Measurements from ENCODE around the gene ANKRD39. TPM values are rescaled to one million over a fixed set of nuclear protein-coding genes. Genes with fewer than 3 reads are reported as not detected.

Gene ANKRD39
- total RNA-seq, 1 experiment from 2014 or later = 24.4 TPM

DNA sequence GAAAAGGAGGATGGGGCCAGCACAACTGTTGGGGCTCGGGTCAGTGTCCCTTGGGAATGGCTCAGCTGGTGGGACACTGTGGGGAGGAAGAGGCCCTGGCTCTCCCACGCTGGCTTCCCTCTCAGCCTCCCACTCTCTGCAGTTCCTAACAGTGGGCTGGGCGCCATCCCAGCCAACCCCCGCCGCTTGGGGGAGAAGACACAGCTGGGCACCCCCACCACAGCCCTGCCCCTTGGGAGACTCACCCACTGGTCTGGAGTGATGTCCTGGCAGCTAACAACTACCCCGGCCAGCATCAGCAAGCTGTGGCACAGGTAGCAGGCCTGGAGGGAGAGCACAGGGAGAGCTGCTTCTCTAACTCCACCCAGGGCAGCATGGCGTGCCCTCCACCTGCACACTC, 20.4 kb upstream of the ANKRD39 start:
- no peak for TF ChIP-seq TCF7L2 (IDR thresholded peaks at IDR 0.05; ENCODE audit: low read depth, low read length)
- TF ChIP-seq SIN3A (IDR thresholded peaks at IDR 0.05; ENCODE audit: borderline replicate concordance, insufficient read depth, low read depth, low read length) = no peak
- TF ChIP-seq, protein P1, sequence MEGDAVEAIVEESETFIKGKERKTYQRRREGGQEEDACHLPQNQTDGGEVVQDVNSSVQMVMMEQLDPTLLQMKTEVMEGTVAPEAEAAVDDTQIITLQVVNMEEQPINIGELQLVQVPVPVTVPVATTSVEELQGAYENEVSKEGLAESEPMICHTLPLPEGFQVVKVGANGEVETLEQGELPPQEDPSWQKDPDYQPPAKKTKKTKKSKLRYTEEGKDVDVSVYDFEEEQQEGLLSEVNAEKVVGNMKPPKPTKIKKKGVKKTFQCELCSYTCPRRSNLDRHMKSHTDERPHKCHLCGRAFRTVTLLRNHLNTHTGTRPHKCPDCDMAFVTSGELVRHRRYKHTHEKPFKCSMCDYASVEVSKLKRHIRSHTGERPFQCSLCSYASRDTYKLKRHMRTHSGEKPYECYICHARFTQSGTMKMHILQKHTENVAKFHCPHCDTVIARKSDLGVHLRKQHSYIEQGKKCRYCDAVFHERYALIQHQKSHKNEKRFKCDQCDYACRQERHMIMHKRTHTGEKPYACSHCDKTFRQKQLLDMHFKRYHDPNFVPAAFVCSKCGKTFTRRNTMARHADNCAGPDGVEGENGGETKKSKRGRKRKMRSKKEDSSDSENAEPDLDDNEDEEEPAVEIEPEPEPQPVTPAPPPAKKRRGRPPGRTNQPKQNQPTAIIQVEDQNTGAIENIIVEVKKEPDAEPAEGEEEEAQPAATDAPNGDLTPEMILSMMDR (IDR thresholded peaks at IDR 0.05) = no peak
- TF ChIP-seq, protein P2, sequence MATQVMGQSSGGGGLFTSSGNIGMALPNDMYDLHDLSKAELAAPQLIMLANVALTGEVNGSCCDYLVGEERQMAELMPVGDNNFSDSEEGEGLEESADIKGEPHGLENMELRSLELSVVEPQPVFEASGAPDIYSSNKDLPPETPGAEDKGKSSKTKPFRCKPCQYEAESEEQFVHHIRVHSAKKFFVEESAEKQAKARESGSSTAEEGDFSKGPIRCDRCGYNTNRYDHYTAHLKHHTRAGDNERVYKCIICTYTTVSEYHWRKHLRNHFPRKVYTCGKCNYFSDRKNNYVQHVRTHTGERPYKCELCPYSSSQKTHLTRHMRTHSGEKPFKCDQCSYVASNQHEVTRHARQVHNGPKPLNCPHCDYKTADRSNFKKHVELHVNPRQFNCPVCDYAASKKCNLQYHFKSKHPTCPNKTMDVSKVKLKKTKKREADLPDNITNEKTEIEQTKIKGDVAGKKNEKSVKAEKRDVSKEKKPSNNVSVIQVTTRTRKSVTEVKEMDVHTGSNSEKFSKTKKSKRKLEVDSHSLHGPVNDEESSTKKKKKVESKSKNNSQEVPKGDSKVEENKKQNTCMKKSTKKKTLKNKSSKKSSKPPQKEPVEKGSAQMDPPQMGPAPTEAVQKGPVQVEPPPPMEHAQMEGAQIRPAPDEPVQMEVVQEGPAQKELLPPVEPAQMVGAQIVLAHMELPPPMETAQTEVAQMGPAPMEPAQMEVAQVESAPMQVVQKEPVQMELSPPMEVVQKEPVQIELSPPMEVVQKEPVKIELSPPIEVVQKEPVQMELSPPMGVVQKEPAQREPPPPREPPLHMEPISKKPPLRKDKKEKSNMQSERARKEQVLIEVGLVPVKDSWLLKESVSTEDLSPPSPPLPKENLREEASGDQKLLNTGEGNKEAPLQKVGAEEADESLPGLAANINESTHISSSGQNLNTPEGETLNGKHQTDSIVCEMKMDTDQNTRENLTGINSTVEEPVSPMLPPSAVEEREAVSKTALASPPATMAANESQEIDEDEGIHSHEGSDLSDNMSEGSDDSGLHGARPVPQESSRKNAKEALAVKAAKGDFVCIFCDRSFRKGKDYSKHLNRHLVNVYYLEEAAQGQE (IDR thresholded peaks at IDR 0.05; ENCODE audit: insufficient read depth in 1 of 2, low read depth in 2 of 2, low read length in 1 of 2) = no peak
- TF ChIP-seq POLR2AphosphoS5 (IDR thresholded peaks at IDR 0.05; ENCODE audit: low read depth, low read length) = no peak
- intact Hi-C loops (cut with micrococcal nuclease; ENCODE audit: unreplicated experiment) = no loop called here
- POLR2A ChIA-PET = no interaction called here

DNA sequence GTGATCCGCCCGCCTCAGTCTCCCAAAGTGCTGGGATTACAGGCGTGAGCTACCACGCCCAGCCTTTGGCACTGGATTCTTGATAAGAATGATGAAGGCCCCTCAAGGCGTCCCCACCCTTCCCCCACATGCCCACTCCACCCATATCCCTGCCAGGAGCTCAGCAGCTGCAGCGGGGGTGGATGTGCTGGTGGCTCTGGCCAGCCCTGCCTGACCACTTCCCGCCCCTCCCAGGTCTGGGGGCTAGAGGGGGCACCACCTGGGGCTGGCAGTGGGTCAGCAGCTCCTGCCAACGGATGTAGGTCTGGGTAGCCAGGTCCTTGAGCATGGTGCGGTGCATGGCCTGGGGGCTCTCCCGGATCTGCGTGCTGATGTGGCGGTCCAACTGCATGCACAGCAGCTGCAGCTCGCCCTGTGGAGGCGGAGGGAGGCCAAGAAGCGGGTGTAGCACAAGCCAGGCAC, 19.8 kb upstream of the ANKRD39 start:
- Histone ChIP-seq H3K36me3 (ENCODE audit: control insufficient read depth, insufficient read depth, low read length) (no peaks in the 10 kb centered on the region), H3K4me1 (ENCODE audit: control insufficient read depth, insufficient read depth, low read length) (peaks cover 10% of the 10 kb centered on the region; the same call in 1 of the 2 replicates), H3K4me3 (ENCODE audit: low read depth in 2 of 2, low read length in 2 of 2) (no peak overlapping the region), H3K9me3 (ENCODE audit: control insufficient read depth, insufficient read depth, low read depth, low read length) (no peaks in the 10 kb centered on the region), H3K27me3 (ENCODE audit: control insufficient read depth, insufficient read depth, low read length) (no peaks in the 10 kb centered on the region), H3K27ac (ENCODE audit: low read length) (no peak overlapping the region)
- in situ Hi-C loops (cut with HindIII; ENCODE audit: low pct_unique_long_range_greater_than_20kb, low sequenced_read_pairs) = no loop called here
- no TSS peak for BruUV-seq (replicated peaks)
- ATAC-seq = no peak
- ChIA-PET CTCF (interaction anchor here (0.6 to 1.0 kb wide), 2 partner anchors 8 to 9 kb away, joined by 3 read pairs; no protein-coding TSS in a partner anchor), POLR2A (no interaction called here)
- TF ChIP-seq TCF7L2 (IDR thresholded peaks at IDR 0.05; ENCODE audit: low read depth, low read length) (no peak), SIN3A (IDR thresholded peaks at IDR 0.05; ENCODE audit: borderline replicate concordance, insufficient read depth, low read depth, low read length) (no peak)
- TF ChIP-seq, protein P1 (IDR thresholded peaks at IDR 0.05) = no peak
- intact Hi-C loops (cut with micrococcal nuclease; ENCODE audit: unreplicated experiment) = no loop called here
- no peak for DNase-seq (ENCODE audit: low read depth, low spot score)

More for the DNA sequence above, 20.4 kb upstream of the ANKRD39 start:
- Histone ChIP-seq H3K4me1 (ENCODE audit: control insufficient read depth, insufficient read depth, low read length) (peaks cover 9% of the 10 kb centered on the region; the same call in 1 of the 2 replicates), H3K27ac (ENCODE audit: low read length) (no peak overlapping the region), H3K4me3 (ENCODE audit: low read depth in 2 of 2, low read length in 2 of 2) (no peak overlapping the region), H3K9me3 (ENCODE audit: control insufficient read depth, insufficient read depth, low read depth, low read length) (no peaks in the 10 kb centered on the region), H3K36me3 (ENCODE audit: control insufficient read depth, insufficient read depth, low read length) (no peaks in the 10 kb centered on the region), H3K27me3 (ENCODE audit: control insufficient read depth, insufficient read depth, low read length) (no peaks in the 10 kb centered on the region)
- no peak for DNase-seq (ENCODE audit: low read depth, low spot score)
- no TSS peak for BruUV-seq (replicated peaks)
- CTCF ChIA-PET = interaction anchor here (0.6 to 1.0 kb wide), 2 partner anchors 9 to 10 kb away, joined by 3 read pairs; no protein-coding TSS in a partner anchor
- in situ Hi-C loops (cut with HindIII; ENCODE audit: low pct_unique_long_range_greater_than_20kb, low sequenced_read_pairs) = no loop called here
- no peak for ATAC-seq
